ENCODE data around the gene COQ9.
"Not testable (repeated sequence)": the region's sequence is repeated elsewhere in the genome, so short reads cannot be mapped to it uniquely, and the experiment has no call there.

COQ9 gene

GRCh38 chr16:57435838-57436237 lies 11.4 kb upstream of the COQ9 start:
- Histone ChIP-seq H2AFZ (ENCODE audit: low read length) (no peak overlapping the region), H3K79me2 (ENCODE audit: insufficient read depth, low read length) (no peaks in the 10 kb centered on the region), H3K4me2 (ENCODE audit: low read depth, low read length, poor library complexity, severe bottlenecking) (no peak overlapping the region), H3K9me3 (ENCODE audit: insufficient read depth, low read depth, low read length) (peaks cover 5% of the 10 kb centered on the region; the same call in 1 of the 2 replicates), H3F3A (ENCODE audit: low read depth) (no peaks in the 10 kb centered on the region), H3K9ac (ENCODE audit: low read depth, low read length, poor library complexity, severe bottlenecking) (no peak overlapping the region), H3K27me3 (ENCODE audit: insufficient read depth, low read length, poor library complexity, severe bottlenecking) (no peaks in the 10 kb centered on the region), H4K20me1 (ENCODE audit: insufficient read depth, low read length, poor library complexity, severe bottlenecking) (no peaks in the 10 kb centered on the region), H3K36me3 (ENCODE audit: insufficient read depth, low read length) (peaks cover 65% of the 10 kb centered on the region; the same call in 1 of the 2 replicates), H3K9me2 (replicated peaks; ENCODE audit: low read depth, low read length) (no peaks in the 10 kb centered on the region), H3K4me3 (ENCODE audit: low read length, poor library complexity, severe bottlenecking) (no peak overlapping the region), H3K4me1 (ENCODE audit: insufficient read depth, low read length, poor library complexity, severe bottlenecking) (no peaks in the 10 kb centered on the region)
- no peak for TF ChIP-seq CTCF (conservative IDR thresholded peaks at IDR 0.05; ENCODE audit: low read length)
- no peak for TF ChIP-seq EZH2phosphoT487 (IDR thresholded peaks at IDR 0.05; ENCODE audit: borderline replicate concordance)

- H3K36me3 ChIP-seq (ENCODE audit: insufficient read depth, low read length), result peaks cover 25% of the 10 kb centered on the region; the same call in 1 of the 2 replicates
- not testable (repeated sequence) for H3K9me2 ChIP-seq (replicated peaks; ENCODE audit: low read depth, low read length); H3F3A ChIP-seq (ENCODE audit: low read depth)
These were observed 7.3 kb upstream of the COQ9 start for GRCh38 chr16:57439947-57440346.

GRCh38 chr16:57440551-57440950 lies 6.7 kb upstream of the COQ9 start:
- not testable (repeated sequence) for H3K9me2 ChIP-seq (replicated peaks; ENCODE audit: low read depth, low read length); H3K4me1 ChIP-seq (ENCODE audit: insufficient read depth, low read length, poor library complexity, severe bottlenecking); H4K20me1 ChIP-seq (ENCODE audit: insufficient read depth, low read length, poor library complexity, severe bottlenecking); H3K27me3 ChIP-seq (ENCODE audit: insufficient read depth, low read length, poor library complexity, severe bottlenecking); H3K4me3 ChIP-seq (ENCODE audit: low read length, poor library complexity, severe bottlenecking); H3K9ac ChIP-seq (ENCODE audit: low read depth, low read length, poor library complexity, severe bottlenecking); H2AFZ ChIP-seq (ENCODE audit: low read length); H3F3A ChIP-seq (ENCODE audit: low read depth); H3K4me2 ChIP-seq (ENCODE audit: low read depth, low read length, poor library complexity, severe bottlenecking); H3K9me3 ChIP-seq (ENCODE audit: insufficient read depth, low read depth, low read length)
- Histone ChIP-seq H3K79me2 (ENCODE audit: insufficient read depth, low read length) (peaks cover 11% of the 10 kb centered on the region), H3K36me3 (ENCODE audit: insufficient read depth, low read length) (peaks cover 21% of the 10 kb centered on the region; the same call in 1 of the 2 replicates)

More at GRCh38 chr16:57439947-57440346, 7.3 kb upstream of the COQ9 start:
- not testable (repeated sequence) for H3K9me3 ChIP-seq (ENCODE audit: insufficient read depth, low read depth, low read length); H3K79me2 ChIP-seq (ENCODE audit: insufficient read depth, low read length); H3K4me2 ChIP-seq (ENCODE audit: low read depth, low read length, poor library complexity, severe bottlenecking); H3K4me1 ChIP-seq (ENCODE audit: insufficient read depth, low read length, poor library complexity, severe bottlenecking); H3K4me3 ChIP-seq (ENCODE audit: low read length, poor library complexity, severe bottlenecking); H4K20me1 ChIP-seq (ENCODE audit: insufficient read depth, low read length, poor library complexity, severe bottlenecking); H2AFZ ChIP-seq (ENCODE audit: low read length); H3K9ac ChIP-seq (ENCODE audit: low read depth, low read length, poor library complexity, severe bottlenecking); H3K27me3 ChIP-seq (ENCODE audit: insufficient read depth, low read length, poor library complexity, severe bottlenecking)

GRCh38 chr16:57444711-57445110 lies 2.6 kb upstream of the COQ9 start:
- Histone ChIP-seq H4K20me1 (ENCODE audit: insufficient read depth, low read length, poor library complexity, severe bottlenecking) (peaks cover 4% of the 10 kb centered on the region), H3F3A (ENCODE audit: low read depth) (no peaks in the 10 kb centered on the region), H3K4me1 (ENCODE audit: insufficient read depth, low read length, poor library complexity, severe bottlenecking) (peaks cover 31% of the 10 kb centered on the region), H3K9me3 (ENCODE audit: insufficient read depth, low read depth, low read length) (peaks cover 6% of the 10 kb centered on the region; the same call in 1 of the 2 replicates), H3K9ac (ENCODE audit: low read depth, low read length, poor library complexity, severe bottlenecking) (no peak overlapping the region), H3K4me2 (ENCODE audit: low read depth, low read length, poor library complexity, severe bottlenecking) (no peak overlapping the region), H3K4me3 (ENCODE audit: low read length, poor library complexity, severe bottlenecking) (no peak overlapping the region), H3K79me2 (ENCODE audit: insufficient read depth, low read length) (peaks cover 47% of the 10 kb centered on the region), H3K36me3 (ENCODE audit: insufficient read depth, low read length) (peaks cover 5% of the 10 kb centered on the region; the same call in 1 of the 2 replicates), H2AFZ (ENCODE audit: low read length) (no peak overlapping the region), H3K9me2 (replicated peaks; ENCODE audit: low read depth, low read length) (no peaks in the 10 kb centered on the region), H3K27me3 (ENCODE audit: insufficient read depth, low read length, poor library complexity, severe bottlenecking) (no peaks in the 10 kb centered on the region)
- no peak for TF ChIP-seq EZH2phosphoT487 (IDR thresholded peaks at IDR 0.05; ENCODE audit: borderline replicate concordance)
- no peak for TF ChIP-seq CTCF (conservative IDR thresholded peaks at IDR 0.05; ENCODE audit: low read length)
